CD4-positive, alpha-beta T cell treated with Interleukin-17A for 4 hours (primary cell): ENCODE data around the gene LSM2.
"Not testable (repeated sequence)": the region's sequence is repeated elsewhere in the genome, so short reads cannot be mapped to it uniquely, and the experiment has no call there.

Source experiments
- DNase-seq: peaks from one replicate; pipeline ENCODE4 v3.0.0-alpha.2; 2020; ENCODE audit warnings: mixed read lengths

LSM2 gene

DNA sequence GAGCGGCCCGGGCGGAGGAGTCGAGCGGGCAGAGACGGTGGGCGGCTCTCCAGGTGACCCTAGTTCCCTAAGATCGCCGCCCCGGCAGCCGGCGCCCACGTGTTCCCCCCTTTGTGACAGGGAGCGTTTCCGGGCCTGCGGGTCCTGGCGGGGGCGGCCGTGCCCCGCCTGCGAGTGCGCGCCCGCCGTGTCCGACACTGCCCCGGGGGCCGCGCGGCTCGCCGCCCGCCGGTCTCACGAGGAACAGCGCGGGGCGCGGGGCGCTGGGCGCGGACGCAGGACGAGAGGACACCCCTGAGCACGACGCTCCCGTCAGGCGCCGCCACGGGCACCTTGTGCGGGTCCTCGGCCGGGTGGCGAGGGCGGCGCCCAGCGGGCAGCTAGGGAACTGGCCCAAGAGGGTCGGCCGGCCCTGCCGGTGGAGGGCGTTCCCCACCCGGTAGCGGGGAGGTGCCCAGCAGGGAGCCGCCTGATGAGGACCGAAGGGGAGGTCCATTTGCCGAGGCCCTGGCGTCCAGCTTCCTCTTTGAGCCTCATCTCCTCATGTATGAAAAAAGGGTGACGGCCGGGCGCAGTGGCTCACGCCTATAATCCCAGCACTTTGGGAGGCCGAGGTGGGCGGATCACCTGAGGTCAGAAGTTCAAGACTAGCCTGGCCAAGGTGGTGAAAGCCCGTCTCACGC, 11.0 kb downstream of the LSM2 start, which contains the start of gene VARS1:
Gene VARS1 (minus strand): TSS at position 137 of the 683 bp plus-strand sequence. CDS start 535 bp downstream, outside the sequence.
- peak; percentile 88 for DNase-seq

DNA sequence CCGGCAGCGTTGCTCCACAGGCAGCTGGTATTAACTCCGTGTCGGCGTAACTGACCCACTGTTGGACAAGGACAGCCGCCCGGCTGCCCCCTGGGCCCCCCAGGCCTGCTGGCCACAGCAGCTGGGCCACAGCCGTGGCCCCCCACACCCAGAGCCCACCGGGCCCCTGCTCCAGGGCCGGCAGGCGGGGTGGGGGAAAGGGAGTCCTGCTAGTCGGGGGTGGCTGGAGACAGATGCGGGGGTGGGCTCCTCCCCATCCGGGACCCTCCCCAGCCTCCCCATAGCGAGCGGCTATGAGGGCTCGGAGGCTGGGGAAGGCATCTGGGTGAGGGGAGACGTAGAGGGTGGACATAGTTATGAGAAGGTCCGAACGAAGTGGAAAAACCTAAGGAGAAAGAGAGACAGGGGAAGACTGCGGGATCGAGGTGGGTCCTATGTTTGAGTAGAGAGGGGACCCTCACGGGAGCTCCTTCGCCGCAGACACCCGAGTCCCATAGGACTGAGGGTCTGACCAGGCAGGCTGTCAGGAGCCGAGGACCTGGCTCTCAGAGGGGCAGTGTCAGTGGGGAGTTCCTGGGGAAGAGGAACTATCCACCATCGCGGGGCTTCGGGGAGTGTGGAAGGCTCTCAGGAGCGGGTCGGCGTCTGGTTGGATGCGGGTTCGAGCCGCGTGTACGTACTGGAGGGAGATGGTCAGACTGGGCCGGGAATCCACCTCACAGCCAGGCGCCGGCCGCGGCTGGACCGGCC, 11.7 kb downstream of the LSM2 start:
- DNase-seq = no peak

DNA sequence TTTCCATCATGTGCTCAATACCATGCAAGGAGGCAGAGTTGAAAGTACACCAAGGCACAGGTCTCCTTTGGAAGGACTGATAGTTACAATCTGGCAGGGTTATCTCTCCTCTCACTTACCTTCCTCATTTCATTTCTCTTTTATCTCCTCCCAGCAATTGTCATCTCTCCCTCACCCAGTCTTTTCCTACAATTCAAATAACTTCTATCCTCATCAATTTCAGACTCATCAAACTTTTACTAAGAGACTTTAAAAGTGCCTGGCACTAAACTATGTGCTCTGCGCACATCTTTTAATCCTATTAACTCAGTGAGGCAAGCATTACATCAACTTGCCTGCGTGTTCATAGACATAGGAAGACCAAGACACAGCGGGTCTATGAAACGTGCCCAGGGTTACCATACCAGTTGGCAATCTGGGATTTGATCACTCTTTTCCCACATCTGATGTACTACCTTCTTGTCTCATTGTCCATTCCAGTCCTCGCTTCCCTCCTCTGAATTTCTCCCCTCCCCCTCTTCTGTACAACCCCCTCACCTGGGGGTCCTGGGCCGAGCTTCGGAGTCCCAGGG, 12.4 kb downstream of the LSM2 start:
- peak; percentile 25 for DNase-seq

- DNase-seq = not testable (repeated sequence)
These were observed 12.9 kb downstream of the LSM2 start for GRCh38 chr6:31793927-31794245.

- DNase-seq = no peak
These were observed 14.0 kb downstream of the LSM2 start for GRCh38 chr6:31792761-31793171.

GRCh38 chr6:31792090-31792374, 14.7 kb downstream of the LSM2 start:
- DNase-seq = no peak

- peak; percentile 50 for DNase-seq
These were observed 15.3 kb downstream of the LSM2 start for GRCh38 chr6:31791324-31792089.

DNA sequence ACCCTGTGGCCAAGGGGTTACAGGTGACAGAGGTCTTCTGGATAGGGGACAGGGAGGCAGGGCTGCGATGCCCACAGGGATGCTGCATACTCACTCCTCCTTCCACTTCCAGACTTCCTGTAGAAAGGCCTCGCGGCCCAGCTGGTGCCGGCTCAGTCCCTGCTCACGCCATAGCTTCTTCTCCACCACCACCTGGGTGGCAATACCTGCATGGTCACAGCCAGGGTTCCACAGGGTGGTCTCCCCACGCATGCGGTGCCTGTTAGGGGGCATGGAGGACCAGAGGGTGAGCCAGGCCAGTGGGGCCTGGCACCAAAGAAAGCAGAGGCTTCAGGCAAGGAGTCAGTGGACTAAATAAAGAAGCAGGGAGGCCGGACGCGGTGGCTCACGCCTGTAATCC, 21.3 kb downstream of the LSM2 start:
- no peak for DNase-seq

DNA sequence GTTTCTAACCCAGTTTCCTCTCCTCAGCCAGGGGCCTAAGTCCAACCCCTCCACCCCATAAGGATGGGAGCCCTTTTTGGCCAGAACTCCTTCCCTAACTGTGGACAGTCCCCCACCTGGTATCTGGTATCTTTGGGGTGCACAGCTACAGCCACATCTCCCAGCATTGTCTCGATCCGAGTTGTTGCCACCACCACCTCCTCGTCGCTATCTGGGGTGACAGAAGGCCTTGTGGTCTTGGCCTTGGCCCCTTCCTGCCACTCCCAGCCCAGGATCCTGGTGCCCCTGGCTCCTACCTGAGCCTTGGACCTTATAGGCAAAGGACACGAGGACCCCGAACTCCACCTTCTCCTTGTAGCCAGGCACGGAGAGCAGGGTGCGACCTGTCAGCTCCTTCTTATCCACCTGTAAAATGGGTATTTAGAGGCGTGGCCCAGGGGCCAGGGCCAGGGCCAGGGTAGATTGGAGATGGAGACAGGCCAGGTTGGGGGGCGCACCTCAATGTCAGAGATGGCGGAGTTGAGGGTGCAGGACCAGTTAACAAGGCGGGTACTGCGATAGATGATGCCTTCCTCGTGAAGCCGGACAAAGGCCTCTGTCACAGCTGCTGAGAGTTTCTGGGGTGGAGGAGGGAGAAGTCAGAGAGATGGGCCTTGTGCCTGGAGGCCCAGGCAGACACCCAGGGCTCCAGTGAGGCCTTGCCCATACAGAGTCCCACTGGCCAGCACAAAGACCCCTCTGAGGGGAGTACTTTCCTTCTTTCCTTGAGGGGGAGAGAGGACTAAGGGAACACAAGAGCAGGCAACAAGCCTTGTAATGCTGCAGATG, 22.5 kb downstream of the LSM2 start:
- no peak for DNase-seq

GRCh38 chr6:31782126-31782855, 24.5 kb downstream of the LSM2 start:
- no peak for DNase-seq

GRCh38 chr6:31781244-31782125, 25.3 kb downstream of the LSM2 start:
- no peak for DNase-seq

- DNase-seq = no peak
These were observed 26.1 kb downstream of the LSM2 start for GRCh38 chr6:31780507-31781243.

GRCh38 chr6:31779908-31780307, 26.9 kb downstream of the LSM2 start:
- no peak for DNase-seq

DNA sequence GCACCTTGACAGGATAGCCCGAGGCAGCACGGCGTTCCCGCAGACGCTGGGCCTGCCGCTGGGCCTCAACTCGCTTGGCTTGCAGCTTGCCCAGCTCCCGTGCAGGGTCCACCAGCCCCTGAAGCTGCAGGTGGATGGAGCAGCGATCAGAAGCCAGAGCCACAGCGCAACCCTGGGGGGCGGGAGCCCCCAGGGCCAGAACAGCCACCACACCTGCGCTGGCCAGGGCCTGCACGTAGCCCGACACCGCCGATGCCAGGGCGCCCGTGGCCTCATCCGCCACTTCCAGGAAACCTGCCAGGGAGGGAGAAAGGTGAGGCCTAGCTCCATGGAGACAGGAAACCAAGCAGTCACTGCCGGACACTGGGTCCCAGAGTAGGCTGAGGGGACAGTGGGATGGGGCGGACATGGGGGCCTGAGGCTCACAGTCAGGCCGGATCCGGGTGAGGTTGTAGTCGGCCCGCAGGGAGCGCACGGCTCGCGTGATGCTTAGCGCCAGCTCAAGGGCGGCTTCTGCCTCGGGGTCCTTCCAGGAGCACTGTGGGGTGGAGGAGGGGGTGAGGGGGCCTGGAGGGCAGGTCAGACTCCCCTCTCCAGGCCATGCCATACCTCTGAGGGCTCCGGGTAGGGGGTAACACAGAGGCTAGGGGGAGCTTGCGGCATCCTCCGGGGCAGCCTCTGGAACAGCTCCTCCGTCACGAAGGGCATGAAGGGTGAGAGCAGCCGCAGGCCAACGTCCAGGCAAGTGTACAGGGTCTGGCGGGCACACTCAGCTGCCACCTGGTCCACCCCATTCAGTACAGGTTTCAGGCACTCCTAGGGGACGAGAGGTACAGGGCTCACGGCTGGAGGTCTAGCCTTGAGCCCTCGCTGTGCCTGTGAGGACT, 27.5 kb downstream of the LSM2 start:
- DNase-seq = no peak

GRCh38 chr6:31778193-31778592, 28.6 kb downstream of the LSM2 start:
- DNase-seq = no peak

DNA sequence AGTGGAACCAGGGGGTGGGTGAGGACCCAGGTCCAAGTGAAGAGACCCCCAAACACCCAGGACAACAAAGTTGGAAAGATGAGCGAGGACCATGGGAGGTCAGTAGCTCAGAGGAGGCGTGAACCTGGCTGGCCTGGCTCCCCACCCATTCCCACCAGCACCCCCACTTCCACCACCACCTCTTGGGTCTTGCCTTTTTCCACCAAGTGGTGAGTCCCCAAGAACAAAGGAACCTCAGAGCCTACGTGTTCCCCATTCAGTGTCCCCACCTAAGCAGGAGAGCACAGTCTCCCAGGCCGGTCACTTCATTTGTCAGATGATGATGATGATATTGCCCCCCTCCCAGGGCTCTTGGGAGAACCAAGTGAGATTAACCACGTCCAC, 29.1 kb downstream of the LSM2 start:
- no peak for DNase-seq

- DNase-seq = peak; percentile 77
These were observed 29.6 kb downstream of the LSM2 start, which contains the start of gene VWA7 for GRCh38 chr6:31776989-31777666. Gene VWA7, minus strand, starts transcription at chr6:31777328. Its CDS starts 549 bp downstream, at chr6:31776779.

GRCh38 chr6:31776485-31776988, 30.2 kb downstream of the LSM2 start:
- DNase-seq = no peak
